A549 (cell line): ENCODE measurements around the gene PAXIP1. TPM values are rescaled to one million over a fixed set of nuclear protein-coding genes. Genes with fewer than 3 reads are reported as not detected.

ENCODE experiments used
- ATAC-seq, 2 experiments: fragments of 200-7000 bp in 1 of 2; fragments of >200 bp in 1 of 2; cut with Nextera tagmentation in 1 of 2; cut with Tn5 transposase in 1 of 2; 3 replicates each; pipeline versions ENCODE4 v1.8.0 to v1.9.1; 2018 to 2020; ENCODE audit warnings: mild to moderate bottlenecking in 1 of 2, moderate library complexity in 1 of 2
- CTCF ChIA-PET: fragments of 300-600 bp; sonication (Branson Sonifier 250); formaldehyde crosslinking; extraction: SDS; loops from one replicate; lab custom pipeline; 2021; ENCODE audit warnings: antibody characterized with exemption, inconsistent platforms; lab: Yijun Ruan, JAX
- POLR2A ChIA-PET: fragments of 350-600 bp; formaldehyde crosslinking; extraction: SDS; loops from one replicate; lab custom pipeline; 2021; ENCODE audit warnings: antibody characterized with exemption, inconsistent platforms; lab: Yijun Ruan, JAX
- DNase-seq, 2 experiments: peaks; one replicate each; pipeline versions ENCODE4 v3.0.0 to v3.0.0-alpha.2; 2011 to 2016; ENCODE audit warnings: low read depth in 1 of 2, low spot score in 1 of 2
- FAIRE-seq: peaks from 2 replicates; lab custom pipeline; 2011; peaks lifted over from hg19 to GRCh38; lab: Jason Lieb, UNC
- H3K27ac ChIP-seq, 2 experiments: fragments of >200 bp; sonication (Bioruptor Twin); formaldehyde crosslinking; 3 replicates each; pipeline ENCODE4 v1.5.1; 2016 to 2017
- H3K4me1 ChIP-seq: fragments of >200 bp; sonication (Bioruptor Twin); formaldehyde crosslinking; 3 replicates; pipeline ENCODE4 v1.6.1; 2016
- H3K4me2 ChIP-seq: fragments of >200 bp; sonication (Bioruptor Twin); formaldehyde crosslinking; 3 replicates; pipeline ENCODE4 v1.6.1; 2016
- H3K4me3 ChIP-seq: fragments of >200 bp; sonication (Bioruptor Twin); formaldehyde crosslinking; 3 replicates; pipeline ENCODE4 v1.5.1; 2016
- H3K9me3 ChIP-seq: fragments of >200 bp; sonication (Bioruptor Twin); formaldehyde crosslinking; 3 replicates; pipeline ENCODE4 v1.6.1; 2016
- EHF ChIP-seq: fragments of 250-450 bp; sonication (Bioruptor Pico); IDR thresholded peaks from 2 replicates; pipeline ENCODE4 v1.5.0; 2020; ENCODE audit warnings: mild to moderate bottlenecking
- FOSL2 ChIP-seq, 2 experiments: fragments of 450-650 bp in 1 of 2; fragments of >200 bp in 1 of 2; sonication (Bioruptor Twin) in 1 of 2; formaldehyde crosslinking; IDR thresholded peaks; 2 replicates each; pipeline versions ENCODE4 v1.5.0 to v1.6.1; 2016 to 2020; ENCODE audit warnings: mild to moderate bottlenecking in 1 of 2, moderate library complexity in 1 of 2
- HDAC2 ChIP-seq: fragments of 200-600 bp; sonication (generic); IDR thresholded peaks from 2 replicates; pipeline ENCODE4 v1.6.1; 2016
- HOXA7 ChIP-seq: fragments of 250-450 bp; sonication (Bioruptor Pico); IDR thresholded peaks from 2 replicates; pipeline ENCODE4 v1.5.0; 2020; ENCODE audit warnings: mild to moderate bottlenecking, moderate library complexity
- JUN ChIP-seq, 2 experiments: fragments of >200 bp; sonication (Bioruptor Twin); formaldehyde crosslinking; IDR thresholded peaks; 2 replicates in 1 of 2; 3 replicates in 1 of 2; pipeline ENCODE4 v1.6.1; 2016 to 2017
- JUNB ChIP-seq: fragments of >200 bp; sonication (Bioruptor Twin); formaldehyde crosslinking; IDR thresholded peaks from 2 replicates; pipeline ENCODE4 v1.6.1; 2016
- MAZ ChIP-seq: fragments of 150-350 bp; IDR thresholded peaks from 2 replicates; pipeline ENCODE4 v1.6.1; 2014; ENCODE audit warnings: antibody characterized with exemption, low read depth, low read length, borderline replicate concordance
- NPAS2 ChIP-seq: fragments of 250-450 bp; sonication (Bioruptor Pico); IDR thresholded peaks from 2 replicates; pipeline ENCODE4 v1.8.0; 2022; ENCODE audit warnings: mild to moderate bottlenecking, moderate library complexity, borderline replicate concordance
- PHF8 ChIP-seq: fragments of 200-600 bp; sonication (generic); IDR thresholded peaks from 2 replicates; pipeline ENCODE4 v1.6.1; 2016; ENCODE audit warnings: low read depth, mild to moderate bottlenecking, antibody characterized with exemption, moderate library complexity, borderline replicate concordance
- POLR2A ChIP-seq: IDR thresholded peaks from 2 replicates; pipeline ENCODE4 v1.6.1; 2012; ENCODE audit warnings: mild to moderate bottlenecking, low read length
- RNF2 ChIP-seq: fragments of 200-600 bp; sonication (generic); IDR thresholded peaks from 2 replicates; pipeline ENCODE4 v1.6.1; 2016; ENCODE audit warnings: low read depth, mild to moderate bottlenecking, antibody characterized with exemption, moderate library complexity, borderline replicate concordance
- ZSCAN20 ChIP-seq: fragments of 250-450 bp; sonication (Bioruptor Pico); IDR thresholded peaks from 2 replicates; pipeline ENCODE4 v1.8.0; 2022; ENCODE audit warnings: mild to moderate bottlenecking, moderate library complexity
- WGBS: methylation state at CpG from one replicate; pipeline ENCODE4 v1.1.6; 2017; ENCODE audit errors: missing lambda C conversion rate; 5-methylcytosine and 5-hydroxymethylcytosine counted together
- polyA plus RNA-seq, 4 experiments: library from polyadenylated mRNA; depleted of rRNA in 3 of 4; stranded (reverse); fragments of >200 nt; fragmentation: RNase III in 1 of 4; extraction: RNeasy Plus Mini Kit Qiagen cat#74134 plus additional on column Dnase treatment in 1 of 4; gene quantifications; 2 replicates in 3 of 4; 3 replicates in 1 of 4; pipeline ENCODE4 v1.2.3, GENCODE V29; 2011 to 2017
- TF ChIP-seq, protein P1 (sequence below): fragments of 250-450 bp; sonication (Bioruptor Pico); IDR thresholded peaks from 2 replicates; pipeline ENCODE4 v1.5.0; 2021; ENCODE audit warnings: mild to moderate bottlenecking, moderate library complexity, borderline replicate concordance
- TF ChIP-seq, protein P2 (sequence below): IDR thresholded peaks from 2 replicates; pipeline ENCODE4 v1.6.1; 2012
- TF ChIP-seq, protein P3 (sequence below): fragments of 200-600 bp; sonication (generic); IDR thresholded peaks from 2 replicates; pipeline ENCODE4 v1.6.1; 2016; ENCODE audit warnings: antibody characterized with exemption, mild to moderate bottlenecking, moderate library complexity
- TF ChIP-seq, protein P4 (sequence below): IDR thresholded peaks from 2 replicates; pipeline ENCODE4 v1.6.1; 2012; ENCODE audit warnings: low read depth, borderline replicate concordance
- TF ChIP-seq, protein P5 (sequence below): IDR thresholded peaks from 2 replicates; pipeline ENCODE4 v1.6.1; 2012
- TF ChIP-seq, protein P6 (sequence below): fragments of >200 bp; sonication (Bioruptor Twin); formaldehyde crosslinking; IDR thresholded peaks from 3 replicates; pipeline ENCODE4 v1.5.1; 2016

PAXIP1 gene
- polyA plus RNA-seq, 2 of the 4 experiments (the other 2 are of a cell fraction), result 15.3 to 15.7 TPM

DNA sequence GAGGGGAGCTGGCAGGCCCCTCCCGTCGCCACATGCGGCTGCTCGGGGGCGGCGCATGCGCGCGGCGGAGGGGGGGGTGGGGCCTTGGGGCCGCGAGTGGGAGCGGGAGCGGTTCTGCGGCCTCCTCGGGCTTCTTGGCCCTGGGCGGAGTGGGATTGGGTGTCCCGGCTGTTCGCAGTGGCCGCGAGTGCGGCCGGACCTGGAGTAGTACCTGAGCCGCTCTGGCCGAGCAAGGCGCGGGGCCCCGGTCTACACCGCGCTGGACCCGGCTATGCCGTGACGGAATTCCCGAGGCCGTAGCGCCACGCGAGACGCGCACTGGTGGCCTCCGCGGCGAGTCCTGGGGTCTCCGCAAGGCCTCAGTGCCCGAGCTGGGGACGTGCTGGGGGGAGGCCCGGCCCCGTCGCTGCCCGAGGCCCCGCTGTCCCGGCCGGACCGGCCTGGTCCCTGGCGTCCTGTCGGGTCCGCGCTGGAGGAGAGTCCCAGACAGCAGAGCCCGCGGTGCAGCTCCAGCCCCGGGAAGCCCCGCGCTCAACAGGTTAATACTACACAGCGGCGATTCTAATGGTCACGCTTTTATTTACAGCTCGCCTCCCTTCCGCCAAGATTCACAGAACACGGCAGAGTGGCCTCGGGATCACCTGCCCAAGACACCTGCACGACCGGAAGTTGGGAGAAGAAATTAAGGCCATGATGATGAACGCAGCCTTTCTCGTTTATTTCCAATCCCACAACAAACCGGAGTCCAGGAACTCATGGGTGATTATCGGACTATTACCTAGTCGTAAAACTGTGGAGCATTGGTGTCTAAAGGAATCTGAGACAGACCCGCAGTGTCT, 671 bp upstream of the PAXIP1 start:
- CTCF ChIA-PET, result interaction anchor here (0.9 to 1.2 kb wide), 2 partner anchors 18 to 76 kb away, joined by 3 to 4 read pairs; no protein-coding TSS in a partner anchor
- POLR2A ChIA-PET, result interaction anchor here (1.0 to 1.6 kb wide), 4 partner anchors 20 to 294 kb away, joined by 4 to 6 read pairs (median 5); partner anchors contain the start of gene INSIG1
- H3K9me3 ChIP-seq, result no peaks in the 10 kb centered on the region
- H3K4me1 ChIP-seq, result peaks cover 6% of the 10 kb centered on the region; the same call in 1 of the 3 replicates
- TF ChIP-seq, protein P1, sequence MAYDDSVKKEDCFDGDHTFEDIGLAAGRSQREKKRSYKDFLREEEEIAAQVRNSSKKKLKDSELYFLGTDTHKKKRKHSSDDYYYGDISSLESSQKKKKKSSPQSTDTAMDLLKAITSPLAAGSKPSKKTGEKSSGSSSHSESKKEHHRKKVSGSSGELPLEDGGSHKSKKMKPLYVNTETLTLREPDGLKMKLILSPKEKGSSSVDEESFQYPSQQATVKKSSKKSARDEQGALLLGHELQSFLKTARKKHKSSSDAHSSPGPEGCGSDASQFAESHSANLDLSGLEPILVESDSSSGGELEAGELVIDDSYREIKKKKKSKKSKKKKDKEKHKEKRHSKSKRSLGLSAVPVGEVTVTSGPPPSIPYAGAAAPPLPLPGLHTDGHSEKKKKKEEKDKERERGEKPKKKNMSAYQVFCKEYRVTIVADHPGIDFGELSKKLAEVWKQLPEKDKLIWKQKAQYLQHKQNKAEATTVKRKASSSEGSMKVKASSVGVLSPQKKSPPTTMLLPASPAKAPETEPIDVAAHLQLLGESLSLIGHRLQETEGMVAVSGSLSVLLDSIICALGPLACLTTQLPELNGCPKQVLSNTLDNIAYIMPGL (CRISPR knock-in tag), result peak; percentile 67; the same call in 1 of the 2 replicates
- TF ChIP-seq RNF2 (no peak), MAZ (no peak), HDAC2 (no peak), ZSCAN20 (CRISPR knock-in tag) (no peak), NPAS2 (CRISPR knock-in tag) (no peak), EHF (CRISPR knock-in tag) (no peak), PHF8 (peak; percentile 97), JUNB (no peak), HOXA7 (CRISPR knock-in tag) (no peak), POLR2A (peak; percentile 73), JUN (IDR thresholded peaks at IDR 0.05) (peak; percentile 58 to 74), FOSL2 (IDR thresholded peaks at IDR 0.05) (no peak), FOSL2 (CRISPR knock-in tag; IDR thresholded peaks at IDR 0.05) (no peak)
- TF ChIP-seq, protein P2, sequence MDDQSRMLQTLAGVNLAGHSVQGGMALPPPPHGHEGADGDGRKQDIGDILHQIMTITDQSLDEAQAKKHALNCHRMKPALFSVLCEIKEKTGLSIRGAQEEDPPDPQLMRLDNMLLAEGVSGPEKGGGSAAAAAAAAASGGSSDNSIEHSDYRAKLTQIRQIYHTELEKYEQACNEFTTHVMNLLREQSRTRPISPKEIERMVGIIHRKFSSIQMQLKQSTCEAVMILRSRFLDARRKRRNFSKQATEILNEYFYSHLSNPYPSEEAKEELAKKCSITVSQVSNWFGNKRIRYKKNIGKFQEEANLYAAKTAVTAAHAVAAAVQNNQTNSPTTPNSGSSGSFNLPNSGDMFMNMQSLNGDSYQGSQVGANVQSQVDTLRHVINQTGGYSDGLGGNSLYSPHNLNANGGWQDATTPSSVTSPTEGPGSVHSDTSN, result peak; percentile 44; the same call in 1 of the 2 replicates
- TF ChIP-seq, protein P3, sequence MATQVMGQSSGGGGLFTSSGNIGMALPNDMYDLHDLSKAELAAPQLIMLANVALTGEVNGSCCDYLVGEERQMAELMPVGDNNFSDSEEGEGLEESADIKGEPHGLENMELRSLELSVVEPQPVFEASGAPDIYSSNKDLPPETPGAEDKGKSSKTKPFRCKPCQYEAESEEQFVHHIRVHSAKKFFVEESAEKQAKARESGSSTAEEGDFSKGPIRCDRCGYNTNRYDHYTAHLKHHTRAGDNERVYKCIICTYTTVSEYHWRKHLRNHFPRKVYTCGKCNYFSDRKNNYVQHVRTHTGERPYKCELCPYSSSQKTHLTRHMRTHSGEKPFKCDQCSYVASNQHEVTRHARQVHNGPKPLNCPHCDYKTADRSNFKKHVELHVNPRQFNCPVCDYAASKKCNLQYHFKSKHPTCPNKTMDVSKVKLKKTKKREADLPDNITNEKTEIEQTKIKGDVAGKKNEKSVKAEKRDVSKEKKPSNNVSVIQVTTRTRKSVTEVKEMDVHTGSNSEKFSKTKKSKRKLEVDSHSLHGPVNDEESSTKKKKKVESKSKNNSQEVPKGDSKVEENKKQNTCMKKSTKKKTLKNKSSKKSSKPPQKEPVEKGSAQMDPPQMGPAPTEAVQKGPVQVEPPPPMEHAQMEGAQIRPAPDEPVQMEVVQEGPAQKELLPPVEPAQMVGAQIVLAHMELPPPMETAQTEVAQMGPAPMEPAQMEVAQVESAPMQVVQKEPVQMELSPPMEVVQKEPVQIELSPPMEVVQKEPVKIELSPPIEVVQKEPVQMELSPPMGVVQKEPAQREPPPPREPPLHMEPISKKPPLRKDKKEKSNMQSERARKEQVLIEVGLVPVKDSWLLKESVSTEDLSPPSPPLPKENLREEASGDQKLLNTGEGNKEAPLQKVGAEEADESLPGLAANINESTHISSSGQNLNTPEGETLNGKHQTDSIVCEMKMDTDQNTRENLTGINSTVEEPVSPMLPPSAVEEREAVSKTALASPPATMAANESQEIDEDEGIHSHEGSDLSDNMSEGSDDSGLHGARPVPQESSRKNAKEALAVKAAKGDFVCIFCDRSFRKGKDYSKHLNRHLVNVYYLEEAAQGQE, result 0 out of 2 replicates have a peak, but pooled peaks have one; percentile 20
- TF ChIP-seq, protein P4, sequence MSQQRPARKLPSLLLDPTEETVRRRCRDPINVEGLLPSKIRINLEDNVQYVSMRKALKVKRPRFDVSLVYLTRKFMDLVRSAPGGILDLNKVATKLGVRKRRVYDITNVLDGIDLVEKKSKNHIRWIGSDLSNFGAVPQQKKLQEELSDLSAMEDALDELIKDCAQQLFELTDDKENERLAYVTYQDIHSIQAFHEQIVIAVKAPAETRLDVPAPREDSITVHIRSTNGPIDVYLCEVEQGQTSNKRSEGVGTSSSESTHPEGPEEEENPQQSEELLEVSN, result 0 out of 2 replicates have a peak, but pooled peaks have one; percentile 28
- TF ChIP-seq, protein P5, sequence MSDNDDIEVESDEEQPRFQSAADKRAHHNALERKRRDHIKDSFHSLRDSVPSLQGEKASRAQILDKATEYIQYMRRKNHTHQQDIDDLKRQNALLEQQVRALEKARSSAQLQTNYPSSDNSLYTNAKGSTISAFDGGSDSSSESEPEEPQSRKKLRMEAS, result peak; percentile 77
- TF ChIP-seq, protein P6, sequence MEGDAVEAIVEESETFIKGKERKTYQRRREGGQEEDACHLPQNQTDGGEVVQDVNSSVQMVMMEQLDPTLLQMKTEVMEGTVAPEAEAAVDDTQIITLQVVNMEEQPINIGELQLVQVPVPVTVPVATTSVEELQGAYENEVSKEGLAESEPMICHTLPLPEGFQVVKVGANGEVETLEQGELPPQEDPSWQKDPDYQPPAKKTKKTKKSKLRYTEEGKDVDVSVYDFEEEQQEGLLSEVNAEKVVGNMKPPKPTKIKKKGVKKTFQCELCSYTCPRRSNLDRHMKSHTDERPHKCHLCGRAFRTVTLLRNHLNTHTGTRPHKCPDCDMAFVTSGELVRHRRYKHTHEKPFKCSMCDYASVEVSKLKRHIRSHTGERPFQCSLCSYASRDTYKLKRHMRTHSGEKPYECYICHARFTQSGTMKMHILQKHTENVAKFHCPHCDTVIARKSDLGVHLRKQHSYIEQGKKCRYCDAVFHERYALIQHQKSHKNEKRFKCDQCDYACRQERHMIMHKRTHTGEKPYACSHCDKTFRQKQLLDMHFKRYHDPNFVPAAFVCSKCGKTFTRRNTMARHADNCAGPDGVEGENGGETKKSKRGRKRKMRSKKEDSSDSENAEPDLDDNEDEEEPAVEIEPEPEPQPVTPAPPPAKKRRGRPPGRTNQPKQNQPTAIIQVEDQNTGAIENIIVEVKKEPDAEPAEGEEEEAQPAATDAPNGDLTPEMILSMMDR, result no peak
- H3K4me3 ChIP-seq, result peak overlapping the region; percentile 96
- DNase-seq (peak; percentile 85 to 86), FAIRE-seq (no peak), ATAC-seq (peak; percentile 82 to 90)
- WGBS, result 1% methylated on average over 42 of the region's 78 CpGs
- peak overlapping the region; percentile 98 to 100 for H3K27ac ChIP-seq
- H3K4me2 ChIP-seq, result peak overlapping the region; percentile 96
